GM12892 (cell line): ENCODE results near the gene MKNK2.

ENCODE experiments used
- DNase-seq: peaks from one replicate; pipeline ENCODE4 v3.0.0; 2011; ENCODE audit not compliant: insufficient read length
- FAIRE-seq: peaks from 2 replicates; lab custom pipeline; 2011; peaks lifted over from hg19 to GRCh38; lab: Jason Lieb, UNC
- POLR2A ChIP-seq: IDR thresholded peaks from 2 replicates; pipeline ENCODE4 v1.6.1; 2011; ENCODE audit warnings: low read depth, low read length, control low read depth
- POLR2AphosphoS5 ChIP-seq: IDR thresholded peaks from 2 replicates; pipeline ENCODE4 v1.6.1; 2011; ENCODE audit warnings: low read depth, low read length, control low read depth
- TAF1 ChIP-seq: IDR thresholded peaks from 2 replicates; pipeline ENCODE4 v1.6.1; 2011; ENCODE audit warnings: low read depth, mild to moderate bottlenecking, control low read depth, low read length, borderline replicate concordance

The MKNK2 gene

GRCh38 chr19:2022289-2022688 lies 28.8 kb downstream of the MKNK2 start:
- FAIRE-seq (no peak), DNase-seq (no peak)
- TF ChIP-seq POLR2A (no peak), POLR2AphosphoS5 (no peak), TAF1 (no peak)

DNA sequence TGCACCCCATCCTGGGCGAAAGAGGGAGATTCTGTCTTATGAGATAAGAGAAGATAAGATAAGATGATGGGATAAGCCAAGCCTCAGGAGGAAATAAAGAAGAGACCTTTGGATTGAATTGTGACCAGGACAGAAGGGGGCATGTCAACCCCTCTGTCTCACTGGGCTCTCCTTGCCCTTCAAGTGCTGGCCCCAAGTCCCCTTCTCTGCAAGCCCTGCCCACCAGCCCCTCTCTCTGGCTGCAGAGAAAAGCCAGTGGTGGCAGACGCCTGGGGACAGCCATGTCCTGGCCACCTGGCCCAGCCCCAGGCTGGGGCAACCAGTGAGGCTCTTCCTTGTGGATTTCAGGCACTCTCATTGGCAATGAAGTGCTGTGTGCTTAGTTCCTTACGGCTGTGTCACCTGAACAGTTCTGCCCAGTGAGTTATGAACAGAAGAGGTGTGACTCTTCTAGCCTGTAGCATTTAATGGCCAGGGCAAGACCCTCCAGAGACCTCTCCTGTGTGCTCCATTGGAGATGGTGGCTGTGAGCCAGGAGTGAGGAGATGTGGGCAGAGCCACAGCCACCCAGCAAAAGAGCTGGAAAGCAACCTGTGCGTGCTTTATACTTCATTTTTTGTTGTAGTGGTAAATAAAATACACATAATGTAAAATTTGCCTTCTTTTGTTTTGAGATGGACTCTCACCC lies 29.4 kb downstream of the MKNK2 start:
- FAIRE-seq (no peak), DNase-seq (no peak)
- TF ChIP-seq POLR2AphosphoS5, result no peak
- no peak for TF ChIP-seq TAF1
- TF ChIP-seq POLR2A, result no peak

DNA sequence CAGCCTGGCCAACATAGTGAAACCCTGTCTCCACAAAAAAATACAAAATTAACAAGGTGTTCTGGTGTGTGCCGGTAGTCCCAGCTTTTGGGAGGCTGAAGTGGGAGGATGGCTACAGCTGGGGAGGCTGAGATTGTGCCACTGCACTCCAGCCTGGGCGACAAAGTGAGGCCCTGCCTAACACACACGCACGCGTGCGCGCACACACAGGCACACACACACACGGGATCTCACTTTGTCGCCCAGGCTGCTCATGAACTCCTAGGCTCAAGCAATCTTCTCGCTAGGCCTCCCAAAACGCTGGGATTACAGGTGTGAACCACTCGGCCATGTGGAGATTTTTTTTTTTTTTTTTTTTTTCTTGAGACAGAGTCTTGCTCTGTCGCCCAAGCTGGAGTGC lies 32.3 kb downstream of the MKNK2 start:
- DNase-seq, result no peak
- FAIRE-seq, result no peak
- TF ChIP-seq POLR2A (no peak), POLR2AphosphoS5 (no peak), TAF1 (no peak)

DNA sequence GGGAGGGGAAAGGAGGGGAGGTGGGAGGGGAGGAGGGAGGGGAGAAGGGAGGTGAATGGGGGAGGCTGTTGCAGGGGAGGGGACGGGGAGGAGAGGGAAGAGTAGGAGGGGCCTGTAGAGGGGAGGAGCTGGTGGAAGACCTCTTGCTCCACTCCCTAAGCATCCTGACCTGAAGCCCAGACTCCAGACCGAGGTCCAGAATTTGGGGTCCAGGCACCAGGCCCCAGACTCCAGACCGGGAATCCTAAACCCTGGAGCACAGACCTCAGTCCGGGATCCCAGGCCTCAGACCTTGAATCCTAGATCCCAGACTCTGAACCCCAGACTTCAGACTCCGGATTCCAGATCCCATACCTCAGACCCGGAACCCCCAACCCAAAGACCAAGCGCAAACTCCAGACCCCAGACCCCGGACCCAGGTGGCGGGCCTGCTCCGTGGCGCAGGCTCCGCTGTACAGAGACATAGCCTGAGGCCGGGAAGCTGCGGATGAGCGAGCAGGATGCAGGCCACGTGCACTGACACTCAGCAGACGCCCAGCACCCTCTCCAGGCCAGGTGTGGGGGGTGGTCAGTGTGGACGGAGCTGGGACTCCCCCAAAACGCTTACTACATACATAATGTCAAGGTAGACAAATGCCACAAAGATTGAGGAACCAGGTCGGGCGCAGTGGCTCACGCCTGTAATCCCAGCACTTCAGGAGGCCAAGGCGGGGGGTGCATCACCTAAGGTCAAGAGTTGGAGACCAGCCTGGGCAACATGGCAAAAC lies 34.8 kb downstream of the MKNK2 start:
- TF ChIP-seq POLR2AphosphoS5, result no peak
- no peak for TF ChIP-seq TAF1
- TF ChIP-seq POLR2A, result no peak
- DNase-seq, result peak; percentile 78
- peak; percentile 38 for FAIRE-seq

DNA sequence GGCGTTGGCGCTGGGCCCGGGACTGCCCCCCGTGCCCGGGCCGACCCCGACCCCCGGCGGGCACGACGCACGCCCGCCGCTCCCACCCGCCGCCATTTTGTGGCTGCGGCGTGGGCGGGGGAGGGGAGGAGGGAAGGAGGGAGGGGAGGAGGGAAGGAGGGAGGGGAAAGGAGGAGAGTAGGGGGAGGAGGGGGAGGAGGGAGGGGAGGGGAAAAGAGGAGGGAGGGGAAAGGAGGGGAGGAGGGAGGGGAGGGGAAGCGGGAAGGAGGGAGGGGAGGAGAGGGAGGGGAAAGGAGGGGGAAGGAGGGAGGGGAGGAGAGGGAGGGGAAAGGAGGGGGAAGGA lies 35.5 kb downstream of the MKNK2 start, which contains the start of gene BTBD2:
TSS of gene BTBD2 (minus strand) at position 107 of the 343 bp plus-strand sequence. CDS start at position 96, 11 bp downstream.
- DNase-seq (no peak), FAIRE-seq (peak; percentile 17)
- no peak for TF ChIP-seq TAF1

- FAIRE-seq (peak; percentile 72), DNase-seq (peak; percentile 78)
- TF ChIP-seq POLR2AphosphoS5, result no peak
- TF ChIP-seq POLR2A, result no peak
- no peak for TF ChIP-seq TAF1
These were observed 36.1 kb downstream of the MKNK2 start for GRCh38 chr19:2014731-2015607.

GRCh38 chr19:2014131-2014571 lies 36.9 kb downstream of the MKNK2 start:
- DNase-seq, result no peak
- FAIRE-seq, result no peak

DNA sequence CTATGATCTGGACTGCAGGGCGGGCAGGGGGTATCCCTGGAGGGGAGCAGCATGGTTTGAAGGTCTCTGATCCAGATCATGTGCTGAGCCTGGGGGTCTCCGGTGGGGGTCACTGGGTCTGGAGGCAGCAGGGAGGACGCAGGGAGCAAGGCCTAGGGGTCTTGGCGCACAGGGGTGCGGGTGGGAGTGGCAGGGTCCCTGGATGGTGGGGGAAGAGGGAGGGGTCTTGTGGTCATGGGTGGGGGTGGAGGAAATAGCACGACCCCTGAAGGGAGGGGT lies 37.4 kb downstream of the MKNK2 start:
- DNase-seq, result no peak
- no peak for FAIRE-seq
- no peak for TF ChIP-seq TAF1
- TF ChIP-seq POLR2AphosphoS5, result no peak
- no peak for TF ChIP-seq POLR2A

More at GRCh38 chr19:2014131-2014571, 36.9 kb downstream of the MKNK2 start:
- TF ChIP-seq TAF1 (no peak), POLR2AphosphoS5 (no peak), POLR2A (no peak)

- no peak for DNase-seq
- TF ChIP-seq POLR2A (no peak), POLR2AphosphoS5 (no peak), TAF1 (no peak)
- FAIRE-seq, result no peak
These were observed 37.9 kb downstream of the MKNK2 start for GRCh38 chr19:2012941-2013682.

DNA sequence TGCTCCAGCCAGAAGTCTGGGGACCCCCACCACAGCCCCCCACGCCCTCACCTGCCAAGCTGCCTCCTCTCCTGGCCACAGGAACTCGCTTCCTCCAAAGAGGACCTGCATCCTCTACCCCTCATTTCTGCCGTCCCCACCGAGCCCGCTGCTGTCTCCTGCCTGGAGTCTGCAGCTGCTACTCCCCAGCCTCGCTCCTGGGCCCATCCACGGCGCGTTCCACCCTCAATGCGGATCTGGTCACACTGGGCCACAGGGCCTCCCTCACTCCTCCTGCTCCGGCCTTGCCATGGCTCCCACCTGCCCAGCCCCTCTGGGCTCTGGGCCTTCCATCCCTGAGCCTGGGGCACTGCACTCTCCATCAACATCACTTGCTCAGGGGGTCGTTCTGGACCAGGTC lies 39.9 kb downstream of the MKNK2 start:
- no peak for TF ChIP-seq POLR2AphosphoS5
- TF ChIP-seq TAF1, result no peak
- no peak for TF ChIP-seq POLR2A
- DNase-seq, result no peak
- FAIRE-seq, result no peak
